Endothelial cell of umbilical vein (primary cell): ENCODE measurements around the gene TBC1D14.

Source experiments
- JUN ChIP-seq: IDR thresholded peaks from 2 replicates; pipeline ENCODE4 v1.6.1; 2011; ENCODE audit warnings: borderline replicate concordance, low read depth; ENCODE audit not compliant: insufficient read length, insufficient read depth
- POLR2A ChIP-seq: IDR thresholded peaks from 2 replicates; pipeline ENCODE4 v1.6.1; 2012; ENCODE audit warnings: low read depth, mild to moderate bottlenecking, control low read depth, low read length
- POLR2AphosphoS5 ChIP-seq: IDR thresholded peaks from 2 replicates; pipeline ENCODE4 v1.6.1; 2012; ENCODE audit warnings: low read depth, mild to moderate bottlenecking, control low read depth, low read length, moderate library complexity; ENCODE audit not compliant: insufficient read depth
- TF ChIP-seq, protein P1 (sequence below), 2 donors: IDR thresholded peaks; 1 replicate in 1 of 2; 2 replicates in 1 of 2; pipeline ENCODE4 v1.5.1; 2011; ENCODE audit warnings: low read length in 2 of 2, mild to moderate bottlenecking in 2 of 2, moderate library complexity in 2 of 2, control low read depth in 1 of 2, inconsistent platforms in 1 of 2, low read depth in 1 of 2; ENCODE audit not compliant: insufficient read depth in 1 of 2; ENCODE audit errors: extremely low read depth in 1 of 2

DNA sequence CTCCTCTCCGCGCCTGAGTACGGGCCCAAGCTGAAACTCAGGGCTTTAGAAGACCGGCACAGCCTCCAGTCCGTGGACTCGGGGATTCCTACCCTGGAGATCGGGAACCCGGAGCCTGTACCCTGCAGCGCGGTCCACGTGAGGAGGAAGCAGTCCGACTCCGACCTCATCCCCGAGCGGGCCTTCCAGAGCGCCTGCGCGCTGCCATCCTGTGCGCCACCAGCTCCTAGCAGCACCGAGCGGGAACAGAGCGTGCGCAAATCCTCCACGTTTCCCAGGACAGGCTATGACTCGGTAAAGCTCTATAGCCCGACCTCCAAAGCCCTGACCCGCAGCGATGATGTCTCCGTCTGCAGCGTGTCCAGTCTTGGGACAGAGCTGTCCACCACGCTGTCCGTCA, 13.9 kb downstream of the TBC1D14 start:
- TF ChIP-seq, protein P1, sequence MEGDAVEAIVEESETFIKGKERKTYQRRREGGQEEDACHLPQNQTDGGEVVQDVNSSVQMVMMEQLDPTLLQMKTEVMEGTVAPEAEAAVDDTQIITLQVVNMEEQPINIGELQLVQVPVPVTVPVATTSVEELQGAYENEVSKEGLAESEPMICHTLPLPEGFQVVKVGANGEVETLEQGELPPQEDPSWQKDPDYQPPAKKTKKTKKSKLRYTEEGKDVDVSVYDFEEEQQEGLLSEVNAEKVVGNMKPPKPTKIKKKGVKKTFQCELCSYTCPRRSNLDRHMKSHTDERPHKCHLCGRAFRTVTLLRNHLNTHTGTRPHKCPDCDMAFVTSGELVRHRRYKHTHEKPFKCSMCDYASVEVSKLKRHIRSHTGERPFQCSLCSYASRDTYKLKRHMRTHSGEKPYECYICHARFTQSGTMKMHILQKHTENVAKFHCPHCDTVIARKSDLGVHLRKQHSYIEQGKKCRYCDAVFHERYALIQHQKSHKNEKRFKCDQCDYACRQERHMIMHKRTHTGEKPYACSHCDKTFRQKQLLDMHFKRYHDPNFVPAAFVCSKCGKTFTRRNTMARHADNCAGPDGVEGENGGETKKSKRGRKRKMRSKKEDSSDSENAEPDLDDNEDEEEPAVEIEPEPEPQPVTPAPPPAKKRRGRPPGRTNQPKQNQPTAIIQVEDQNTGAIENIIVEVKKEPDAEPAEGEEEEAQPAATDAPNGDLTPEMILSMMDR (IDR thresholded peaks at IDR 0.05; ENCODE audit: extremely low read depth in 1 of 2, insufficient read depth in 1 of 2, low read depth in 1 of 2, low read length in 2 of 2): no peak
- TF ChIP-seq POLR2A (no peak), POLR2AphosphoS5 (no peak), JUN (no peak)
